WTC11 (cell line): ENCODE measurements around the gene KATNA1. TPM values are rescaled to one million over a fixed set of nuclear protein-coding genes. Genes with fewer than 3 reads are reported as not detected.
"Not testable (repeated sequence)": the region's sequence is repeated elsewhere in the genome, so short reads cannot be mapped to it uniquely, and the experiment has no call there.

Source experiments
- ATAC-seq: fragments of 200-7000 bp; cut with Tn5 transposase; 2 replicates; pipeline ENCODE4 v1.10.0; 2021; ENCODE audit warnings: mild to moderate bottlenecking, moderate library complexity
- CTCF ChIA-PET: fragments of 300-600 bp; sonication (Branson Sonifier 250); formaldehyde crosslinking; loops from one replicate; lab custom pipeline; 2021; ENCODE audit warnings: antibody characterized with exemption; lab: Charles Lee
- POLR2A ChIA-PET: fragments of 350-600 bp; sonication (Branson Sonifier 250); formaldehyde crosslinking; loops from one replicate; lab custom pipeline; 2021; ENCODE audit warnings: antibody characterized with exemption; lab: Charles Lee
- DNase-seq: peaks from one replicate; pipeline ENCODE4 v3.0.0; 2021; ENCODE audit warnings: low spot score
- H3K27ac Mint-ChIP-seq: 2 replicates; pipeline ENCODE4 v1.8.0; 2021; ENCODE audit warnings: mixed read lengths
- H3K27me3 Mint-ChIP-seq: 2 replicates; pipeline ENCODE4 v1.8.0; 2021; ENCODE audit warnings: low read depth, mild to moderate bottlenecking, moderate library complexity, mixed read lengths
- H3K36me3 Mint-ChIP-seq: 2 replicates; pipeline ENCODE4 v1.8.0; 2021; ENCODE audit warnings: mixed read lengths
- H3K4me1 Mint-ChIP-seq: 2 replicates; pipeline ENCODE4 v1.8.0; 2022; ENCODE audit warnings: mixed read lengths
- H3K4me3 Mint-ChIP-seq: 2 replicates; pipeline ENCODE4 v1.8.0; 2021; ENCODE audit warnings: mild to moderate bottlenecking, moderate library complexity, mixed read lengths
- H3K9me3 Mint-ChIP-seq: 2 replicates; pipeline ENCODE4 v1.8.0; 2021; ENCODE audit warnings: mixed read lengths
- AFF4 ChIP-seq: sonication (generic); formaldehyde crosslinking; IDR thresholded peaks from 2 replicates; pipeline ENCODE4 v1.8.1; 2023; ENCODE audit warnings: mild to moderate bottlenecking, missing genetic modification reagents, borderline replicate concordance
- ATF3 ChIP-seq: sonication (generic); formaldehyde crosslinking; conservative IDR thresholded peaks from 2 replicates; pipeline ENCODE4 v1.8.1; 2022; ENCODE audit warnings: mild to moderate bottlenecking, missing genetic modification reagents
- ATF6 ChIP-seq: sonication (generic); formaldehyde crosslinking; IDR thresholded peaks from 2 replicates; pipeline ENCODE4 v1.8.1; 2023; ENCODE audit warnings: mild to moderate bottlenecking, missing genetic modification reagents
- CDX4 ChIP-seq: fragments of 250-450 bp; sonication (Bioruptor Pico); IDR thresholded peaks from 2 replicates; pipeline ENCODE4 v1.9.0; 2021; ENCODE audit warnings: moderate library complexity, mild to moderate bottlenecking, inconsistent platforms, borderline replicate concordance
- E2F1 ChIP-seq: sonication (generic); formaldehyde crosslinking; IDR thresholded peaks from 2 replicates; pipeline ENCODE4 v1.8.0; 2022; ENCODE audit warnings: mild to moderate bottlenecking, missing genetic modification reagents
- JUN ChIP-seq: sonication (generic); formaldehyde crosslinking; IDR thresholded peaks from 2 replicates; pipeline ENCODE4 v1.8.0; 2023; ENCODE audit warnings: mild to moderate bottlenecking, missing genetic modification reagents
- KAT7 ChIP-seq: sonication (generic); formaldehyde crosslinking; IDR thresholded peaks from 2 replicates; pipeline ENCODE4 v1.8.1; 2023; ENCODE audit warnings: missing genetic modification reagents, mild to moderate bottlenecking, borderline replicate concordance
- MAX ChIP-seq: sonication (generic); formaldehyde crosslinking; IDR thresholded peaks from 2 replicates; pipeline ENCODE4 v1.8.0; 2022; ENCODE audit warnings: mild to moderate bottlenecking, missing genetic modification reagents
- USF2 ChIP-seq: sonication (generic); formaldehyde crosslinking; IDR thresholded peaks from 2 replicates; pipeline ENCODE4 v1.8.1; 2023; ENCODE audit warnings: mild to moderate bottlenecking, missing genetic modification reagents, moderate library complexity
- ZBTB43 ChIP-seq: sonication (generic); formaldehyde crosslinking; IDR thresholded peaks from 2 replicates; pipeline ENCODE4 v1.8.1; 2023; ENCODE audit warnings: mild to moderate bottlenecking, missing genetic modification reagents
- ZNF232 ChIP-seq: sonication (generic); formaldehyde crosslinking; IDR thresholded peaks from 2 replicates; pipeline ENCODE4 v1.8.0; 2022; ENCODE audit warnings: mild to moderate bottlenecking, missing genetic modification reagents
- ZNF425 ChIP-seq: fragments of 250-450 bp; sonication (Bioruptor Pico); conservative IDR thresholded peaks from 2 replicates; pipeline ENCODE4 v1.9.0; 2021; ENCODE audit warnings: mild to moderate bottlenecking
- ZNF532 ChIP-seq: fragments of 250-450 bp; sonication (Bioruptor Pico); IDR thresholded peaks from 2 replicates; pipeline ENCODE4 v1.9.0; 2021; ENCODE audit warnings: mild to moderate bottlenecking, borderline replicate concordance
- total RNA-seq: library from RNA; stranded (reverse); gene quantifications from 3 replicates; pipeline ENCODE4 v1.2.3, GENCODE V29; 2021

KATNA1 gene
- total RNA-seq, 1 experiment from 2014 or later, result 18.1 TPM

- TF ChIP-seq ZNF232 (CRISPR knock-in tag), result no peak
- no peak for TF ChIP-seq ATF3 (CRISPR knock-in tag)
- TF ChIP-seq ZBTB43 (CRISPR knock-in tag), result no peak
- TF ChIP-seq, all 79 proteins: peak for 0
Measured at GRCh38 chr6:149680503-149680902, 32.0 kb upstream of the KATNA1 start (continued).

GRCh38 chr6:149672265-149672664, 23.8 kb upstream of the KATNA1 start:
- CTCF ChIA-PET, POLR2A ChIA-PET, H3K27ac Mint-ChIP-seq, ATAC-seq, H3K27me3 Mint-ChIP-seq, H3K9me3 Mint-ChIP-seq, DNase-seq, H3K4me1 Mint-ChIP-seq, H3K4me3 Mint-ChIP-seq: not testable (repeated sequence)
- peaks cover 60% of the 10 kb centered on the region for H3K36me3 Mint-ChIP-seq

- ChIA-PET POLR2A (interaction anchor here (1.4 kb wide), 1 partner anchor 58 kb away, joined by 4 read pairs; the partner anchor contains the start of gene LATS1), CTCF (interaction anchor here (1.4 kb wide), 1 partner anchor 51 kb away, joined by 5 read pairs; no protein-coding TSS in a partner anchor)
- Mint-ChIP-seq H3K27me3 (no peaks in the 10 kb centered on the region), H3K9me3 (no peaks in the 10 kb centered on the region), H3K36me3 (peaks cover 18% of the 10 kb centered on the region), H3K4me3 (no peak overlapping the region), H3K4me1 (no peaks in the 10 kb centered on the region), H3K27ac (no peak overlapping the region)
- DNase-seq, result no peak
- no peak for ATAC-seq
- TF ChIP-seq ZNF425 (CRISPR knock-in tag) (no peak), MAX (CRISPR knock-in tag) (no peak), AFF4 (CRISPR knock-in tag) (no peak), JUN (CRISPR knock-in tag) (no peak), ATF6 (no peak), ATF3 (CRISPR knock-in tag) (no peak), CDX4 (CRISPR knock-in tag) (no peak), USF2 (CRISPR knock-in tag) (no peak), KAT7 (CRISPR knock-in tag) (no peak), ZNF532 (CRISPR knock-in tag) (no peak), E2F1 (CRISPR knock-in tag) (no peak)
Measured at GRCh38 chr6:149660028-149660427, 11.5 kb upstream of the KATNA1 start.
